GM20431 (cell line): ENCODE measurements around the gene FAM180B.

ENCODE experiments used
- in situ Hi-C: fragments of 300-500 bp; cut with MseI, MboI; formaldehyde crosslinking; loops from one replicate; pipeline ENCODE4 v1.15.0; 2020; ENCODE audit warnings: low sequenced_read_pairs; ENCODE audit not compliant: unreplicated experiment

The FAM180B gene

DNA sequence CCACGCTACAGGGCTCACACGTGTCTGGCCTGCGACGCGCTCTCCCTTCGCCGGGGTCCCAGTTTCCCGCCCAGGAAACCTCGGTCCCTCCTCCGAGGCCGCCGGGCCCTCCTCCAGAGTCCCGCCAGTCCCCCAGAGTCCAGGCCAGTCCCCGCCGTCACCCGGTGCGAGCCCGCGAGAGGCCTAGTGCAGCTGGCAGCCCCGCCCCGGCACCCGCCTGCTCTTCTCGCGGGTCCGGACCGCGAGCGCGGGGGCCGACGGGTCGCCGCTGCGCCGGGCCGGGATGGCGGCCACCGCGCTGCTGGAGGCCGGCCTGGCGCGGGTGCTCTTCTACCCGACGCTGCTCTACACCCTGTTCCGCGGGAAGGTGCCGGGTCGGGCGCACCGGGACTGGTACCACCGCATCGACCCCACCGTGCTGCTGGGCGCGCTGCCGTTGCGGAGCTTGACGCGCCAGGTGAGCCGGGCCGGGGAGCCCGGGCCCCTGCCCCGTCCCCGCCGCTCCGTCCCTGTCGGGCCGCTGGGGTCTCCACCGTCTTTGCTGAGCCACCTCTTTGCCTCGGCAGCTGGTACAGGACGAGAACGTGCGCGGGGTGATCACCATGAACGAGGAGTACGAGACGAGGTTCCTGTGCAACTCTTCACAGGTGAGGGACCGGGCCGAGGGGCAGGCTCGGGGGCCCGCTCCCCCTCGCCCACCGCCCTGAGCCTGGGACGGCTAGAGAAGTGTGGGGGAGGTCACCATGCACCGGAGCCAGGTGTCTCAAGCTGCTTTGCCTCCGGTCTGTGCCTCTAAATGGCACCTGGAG, 20.9 kb upstream of the FAM180B start, which contains the start of gene PTPMT1:
Gene PTPMT1 (plus strand): TSS at position 260 of the 809 bp plus-strand sequence. CDS start 24 bp downstream, at position 284.
- in situ Hi-C loops: no loop called here

DNA sequence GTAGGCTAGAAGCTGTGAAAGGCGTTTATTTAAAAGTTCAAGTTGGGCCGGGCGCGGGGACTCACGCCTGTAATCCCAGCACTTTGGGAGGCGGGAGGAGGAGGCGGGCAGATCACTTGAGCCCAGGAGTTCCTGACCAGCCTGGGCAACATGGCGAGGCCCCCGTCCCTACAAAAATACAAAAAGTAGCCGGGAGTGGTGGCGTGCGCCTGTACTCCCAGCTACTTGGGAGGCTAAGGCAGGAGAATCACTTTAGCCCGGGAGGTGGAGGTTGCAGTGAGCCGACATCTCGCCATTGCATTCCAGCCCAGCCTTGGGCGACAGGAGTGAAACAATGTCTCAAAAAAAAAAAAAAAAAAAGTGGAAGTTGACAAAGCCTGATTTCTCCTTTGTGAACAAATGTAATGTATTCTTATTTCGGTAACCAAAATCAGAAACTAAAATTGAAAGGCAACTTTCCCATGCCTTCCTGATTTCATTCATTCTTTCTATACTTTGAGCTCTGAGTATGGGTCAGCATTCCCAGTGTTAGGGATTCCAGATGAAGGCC, 20.3 kb upstream of the FAM180B start:
- in situ Hi-C loops: no loop called here

- in situ Hi-C loops: no loop called here
Observed at GRCh38 chr11:47569646-47570045, 16.8 kb upstream of the FAM180B start.

DNA sequence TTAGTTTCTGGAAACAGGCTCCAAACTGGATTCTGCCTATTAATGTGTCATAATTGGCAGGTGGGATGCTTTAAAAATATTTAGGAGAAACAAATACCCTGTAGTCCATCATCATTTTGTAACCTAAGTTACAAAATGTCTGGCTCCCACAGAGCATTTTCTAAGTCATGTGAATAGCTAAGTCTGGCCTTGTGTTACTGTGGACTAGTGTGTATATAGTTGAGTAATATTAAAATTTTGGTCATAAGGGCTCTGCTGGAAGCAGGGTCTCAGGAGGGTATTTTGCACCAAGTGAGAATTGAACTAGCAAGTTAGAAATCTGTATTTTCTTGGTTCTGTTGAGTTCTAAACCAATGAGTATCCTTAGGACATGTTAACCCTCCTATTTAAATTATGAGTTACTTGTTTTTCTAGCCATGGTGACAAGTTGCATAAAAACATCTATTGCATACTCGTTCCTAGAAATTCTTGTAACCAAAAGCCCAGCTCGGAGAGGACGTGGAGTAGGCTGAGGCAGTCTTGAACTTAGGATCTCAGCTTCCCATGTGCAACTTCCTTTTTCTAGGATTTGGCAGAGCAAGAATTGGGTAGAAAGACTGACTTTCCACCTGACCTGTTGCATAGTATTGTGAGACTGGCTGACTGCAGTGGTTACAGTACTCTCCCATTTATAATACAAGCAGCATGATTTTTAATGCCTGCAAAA, 15.7 kb upstream of the FAM180B start:
- in situ Hi-C loops: no loop called here

DNA sequence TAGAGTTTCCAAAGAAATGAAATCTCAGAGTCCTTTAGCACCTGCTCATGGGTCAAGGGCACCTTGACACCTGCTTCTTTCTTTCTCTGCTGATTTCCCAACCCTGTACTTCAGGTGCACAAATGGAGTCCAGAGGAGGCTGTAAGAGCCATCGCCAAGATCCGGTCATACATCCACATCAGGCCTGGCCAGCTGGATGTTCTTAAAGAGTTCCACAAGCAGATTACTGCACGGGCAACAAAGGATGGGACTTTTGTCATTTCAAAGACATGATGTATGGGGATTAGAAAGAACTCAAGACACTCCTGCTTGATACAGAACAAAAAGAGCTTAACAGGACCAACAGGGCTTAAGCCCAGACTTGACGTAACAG, 15.1 kb upstream of the FAM180B start:
- in situ Hi-C loops: no loop called here

DNA sequence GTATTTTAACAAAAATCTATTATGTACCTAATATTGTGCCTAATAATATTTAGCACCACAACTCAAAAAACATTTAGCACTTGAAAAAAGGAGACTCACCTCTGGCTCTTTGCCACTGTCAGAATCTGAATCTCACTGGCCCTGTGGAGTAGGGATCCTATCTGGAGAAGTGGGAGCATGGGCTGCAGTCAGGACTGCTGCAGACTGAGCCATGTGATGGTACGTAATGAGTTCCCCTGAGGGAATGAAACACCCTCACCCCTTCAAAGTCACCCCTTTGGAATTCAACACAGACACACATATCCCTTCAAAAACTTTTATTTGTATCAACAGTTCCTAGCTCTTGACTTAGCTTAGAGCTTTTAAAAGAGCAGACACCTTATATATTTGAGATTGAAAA, 14.6 kb upstream of the FAM180B start:
- in situ Hi-C loops: no loop called here

- in situ Hi-C loops: no loop called here
Observed at GRCh38 chr11:47572715-47573255, 13.7 kb upstream of the FAM180B start.

GRCh38 chr11:47573321-47573720, 13.2 kb upstream of the FAM180B start:
- in situ Hi-C loops: no loop called here

DNA sequence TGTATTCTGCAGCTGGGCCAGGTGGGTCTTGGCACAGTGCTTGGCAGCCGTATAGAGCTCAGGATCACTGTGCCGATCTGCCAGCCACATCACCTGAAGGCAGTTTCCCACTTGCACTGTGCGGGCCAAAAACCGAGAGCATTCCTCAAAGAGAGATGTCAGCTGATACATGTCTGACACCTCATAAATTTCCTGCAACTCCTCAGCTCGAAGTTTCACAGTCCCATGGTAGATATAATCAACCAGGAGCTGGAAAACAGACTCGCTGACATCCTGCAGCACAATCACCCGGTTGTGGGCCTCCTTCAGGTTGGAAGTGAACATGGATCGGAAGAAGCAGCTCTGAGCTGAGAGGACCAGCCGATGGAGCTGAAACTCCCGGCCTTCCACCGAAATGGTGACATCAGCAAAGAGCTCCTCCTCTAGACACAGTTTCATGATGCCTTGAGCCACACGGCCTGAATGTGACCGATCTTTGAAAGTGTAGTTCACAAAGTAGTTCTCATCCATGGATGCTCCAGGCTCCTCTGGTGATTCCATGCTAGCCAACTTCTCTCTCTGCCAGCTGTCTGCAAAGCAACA, 8.9 kb upstream of the FAM180B start:
- in situ Hi-C loops: no loop called here

- in situ Hi-C loops: no loop called here
Observed at GRCh38 chr11:47578524-47579494, 7.7 kb upstream of the FAM180B start, which contains the start of the genes KBTBD4 and NDUFS3. KBTBD4 (minus strand) TSS chr11:47578970; CDS start chr11:47578951, 19 bp downstream. NDUFS3 (plus strand) TSS chr11:47579074; CDS start chr11:47579092, 18 bp downstream.

DNA sequence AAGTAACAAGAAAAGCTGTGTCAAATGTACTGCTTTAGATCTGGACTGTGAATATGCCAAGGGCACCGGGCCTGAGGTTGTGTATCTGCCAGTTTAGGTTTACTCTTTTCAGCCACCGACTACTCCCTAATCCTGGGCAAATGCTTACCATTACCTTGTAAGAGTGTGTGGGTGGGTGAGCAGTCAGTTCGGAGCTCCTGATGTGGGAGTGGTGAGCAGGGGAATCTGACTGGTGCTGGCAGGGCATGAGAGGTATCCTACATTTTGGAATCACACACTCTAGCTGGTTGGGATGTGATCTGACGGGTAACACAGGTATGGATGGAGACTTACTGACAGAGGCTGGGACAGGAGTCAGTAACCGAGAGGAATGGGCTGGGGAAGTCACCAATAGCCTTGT, 2.6 kb upstream of the FAM180B start:
- in situ Hi-C loops: no loop called here

DNA sequence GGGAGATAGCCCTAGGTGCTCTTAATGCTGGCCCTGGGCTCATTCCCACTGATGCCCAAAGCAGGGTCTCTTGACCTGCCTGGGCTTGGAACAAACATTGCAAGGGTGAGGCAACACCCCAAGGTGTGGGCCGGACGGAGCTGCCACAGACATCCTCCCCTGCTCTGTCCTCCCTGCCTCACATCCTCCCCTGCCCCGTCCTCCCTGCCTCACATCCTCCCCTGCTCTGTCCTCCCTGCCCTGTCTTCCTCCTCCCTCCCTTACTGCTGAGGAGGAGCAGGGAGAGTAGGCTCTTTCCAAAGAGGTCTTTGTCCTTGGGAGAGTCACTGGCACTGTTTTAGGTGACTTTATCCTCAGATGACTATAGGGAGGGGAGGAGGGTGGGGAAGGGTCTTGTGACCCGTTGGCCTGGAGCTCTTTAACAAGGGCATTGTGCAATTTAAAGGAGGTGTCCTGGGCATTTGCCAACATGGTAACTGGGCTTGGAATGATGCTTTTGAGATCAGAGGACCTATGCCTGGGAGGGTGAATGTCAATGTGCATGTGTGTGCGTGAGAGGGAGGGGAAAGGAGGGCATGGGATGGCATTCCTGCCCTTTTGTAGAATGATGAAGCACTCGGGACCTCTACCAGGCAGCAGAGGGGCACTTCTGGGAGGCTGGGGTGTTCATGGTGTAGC, 700 bp downstream of the FAM180B start:
- in situ Hi-C loops: no loop called here

GRCh38 chr11:47587723-47588326, 1.3 kb downstream of the FAM180B start:
- in situ Hi-C loops: no loop called here

DNA sequence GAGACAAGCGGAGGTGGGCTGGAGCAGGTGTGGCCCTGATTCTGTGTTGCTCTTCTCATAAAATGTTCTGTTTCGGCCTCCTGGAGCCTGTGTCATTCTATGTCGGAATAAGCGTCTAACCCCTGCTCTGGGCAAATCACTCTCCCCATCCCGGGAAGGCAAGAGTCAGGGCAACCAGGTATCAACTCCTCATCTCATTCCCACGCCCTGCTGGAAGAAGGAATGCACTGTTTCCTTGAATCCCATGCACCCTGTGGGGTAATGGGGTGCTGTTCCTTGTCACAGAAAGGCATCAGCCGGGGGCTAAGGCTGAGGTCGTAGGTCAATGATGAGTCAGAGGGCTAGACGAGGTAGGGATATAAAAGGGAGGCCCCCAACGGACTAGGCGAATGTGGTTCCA, 2.6 kb downstream of the FAM180B start:
- in situ Hi-C loops: no loop called here

DNA sequence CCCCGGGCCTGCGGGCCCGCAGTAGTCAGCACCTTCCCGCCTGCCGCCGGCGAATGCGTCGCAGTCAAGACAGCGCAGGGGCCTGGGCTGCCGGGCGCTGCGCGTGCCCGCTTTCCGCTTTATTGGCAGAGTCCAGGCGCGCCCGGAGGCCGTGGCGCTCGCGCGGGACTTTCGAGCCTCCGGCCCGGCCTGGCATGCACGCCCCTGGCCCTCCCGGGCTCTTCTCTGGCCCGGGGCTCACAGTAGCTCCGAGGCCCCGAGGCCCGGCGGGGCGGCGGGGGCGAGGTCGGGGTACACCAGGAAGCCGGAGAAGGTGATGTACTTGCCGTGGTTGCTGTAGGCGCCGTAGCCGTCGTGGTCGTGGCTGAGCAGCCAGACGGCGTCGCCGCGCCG, 3.1 kb downstream of the FAM180B start:
- in situ Hi-C loops: no loop called here

GRCh38 chr11:47589977-47590861, 3.7 kb downstream of the FAM180B start:
- in situ Hi-C loops: no loop called here

DNA sequence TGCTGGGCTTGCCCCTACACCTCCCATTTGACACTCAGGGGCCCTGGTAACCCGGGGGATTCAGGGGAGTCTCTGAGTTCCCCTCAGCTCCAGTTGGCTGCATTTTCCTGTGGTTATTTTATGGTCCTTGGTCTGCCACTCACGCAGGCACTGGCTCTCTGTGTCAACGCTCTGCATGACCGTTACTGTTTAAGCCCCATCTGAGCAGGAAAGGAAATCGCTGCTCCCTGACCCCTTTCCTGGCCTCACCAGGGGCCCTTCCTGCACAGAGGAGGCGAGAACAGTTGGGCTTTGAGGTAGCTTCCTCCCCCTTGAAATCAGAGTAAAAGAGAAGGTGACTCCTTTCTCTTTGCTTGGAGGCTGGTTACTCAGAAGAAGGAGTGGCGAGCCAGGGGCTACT, 5.3 kb downstream of the FAM180B start:
- in situ Hi-C loops: no loop called here
